ENCODE results near the gene DNM1L. TPM values are rescaled to one million over a fixed set of nuclear protein-coding genes. Genes with fewer than 3 reads are reported as not detected.
"Not testable (repeated sequence)": the region's sequence is repeated elsewhere in the genome, so short reads cannot be mapped to it uniquely, and the experiment has no call there.

DNM1L gene
- total RNA-seq, 1 donor from 2014 or later, result 40.9 TPM

DNA sequence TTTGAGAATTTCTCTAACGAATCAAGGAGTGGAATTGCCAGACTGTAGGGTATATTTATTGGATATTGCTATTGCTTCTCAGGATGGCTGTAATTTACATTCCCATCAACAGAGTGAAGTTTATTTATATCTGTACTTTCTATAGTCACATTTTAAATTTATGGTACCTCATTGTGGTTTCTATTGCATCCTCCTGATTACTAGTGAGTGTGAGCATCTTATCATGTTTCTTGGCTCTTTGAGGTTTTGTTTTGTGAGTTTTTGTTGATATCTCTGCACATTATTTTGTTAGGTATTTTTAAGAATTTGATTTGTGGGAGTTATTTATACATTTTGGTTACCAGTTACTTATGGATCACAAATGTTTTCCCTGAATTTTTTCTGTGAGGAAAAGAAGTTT lies 13.9 kb downstream of the DNM1L start:
- no peak for DNase-seq

GRCh38 chr12:32695787-32696186 lies 16.7 kb downstream of the DNM1L start:
- Histone ChIP-seq H3K27me3 (ENCODE audit: low read depth) (no peaks in the 10 kb centered on the region), H3K4me1 (no peaks in the 10 kb centered on the region), H3K36me3 (no peaks in the 10 kb centered on the region), H3K9me3 (no peaks in the 10 kb centered on the region), H3K27ac (no peak overlapping the region), H3K4me3 (no peak overlapping the region)
- intact Hi-C loops (cut with DNase I), result no loop called here
- no peak for ATAC-seq
- TF ChIP-seq, protein P1, sequence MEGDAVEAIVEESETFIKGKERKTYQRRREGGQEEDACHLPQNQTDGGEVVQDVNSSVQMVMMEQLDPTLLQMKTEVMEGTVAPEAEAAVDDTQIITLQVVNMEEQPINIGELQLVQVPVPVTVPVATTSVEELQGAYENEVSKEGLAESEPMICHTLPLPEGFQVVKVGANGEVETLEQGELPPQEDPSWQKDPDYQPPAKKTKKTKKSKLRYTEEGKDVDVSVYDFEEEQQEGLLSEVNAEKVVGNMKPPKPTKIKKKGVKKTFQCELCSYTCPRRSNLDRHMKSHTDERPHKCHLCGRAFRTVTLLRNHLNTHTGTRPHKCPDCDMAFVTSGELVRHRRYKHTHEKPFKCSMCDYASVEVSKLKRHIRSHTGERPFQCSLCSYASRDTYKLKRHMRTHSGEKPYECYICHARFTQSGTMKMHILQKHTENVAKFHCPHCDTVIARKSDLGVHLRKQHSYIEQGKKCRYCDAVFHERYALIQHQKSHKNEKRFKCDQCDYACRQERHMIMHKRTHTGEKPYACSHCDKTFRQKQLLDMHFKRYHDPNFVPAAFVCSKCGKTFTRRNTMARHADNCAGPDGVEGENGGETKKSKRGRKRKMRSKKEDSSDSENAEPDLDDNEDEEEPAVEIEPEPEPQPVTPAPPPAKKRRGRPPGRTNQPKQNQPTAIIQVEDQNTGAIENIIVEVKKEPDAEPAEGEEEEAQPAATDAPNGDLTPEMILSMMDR (IDR thresholded peaks at IDR 0.05), result no peak
- no peak for DNase-seq

More for the DNA sequence above, 13.9 kb downstream of the DNM1L start:
- intact Hi-C loops (cut with DNase I), result no loop called here
- Histone ChIP-seq H3K27ac (no peak overlapping the region), H3K27me3 (ENCODE audit: low read depth) (no peaks in the 10 kb centered on the region), H3K36me3 (no peaks in the 10 kb centered on the region), H3K4me3 (no peak overlapping the region), H3K4me1 (no peaks in the 10 kb centered on the region), H3K9me3 (no peaks in the 10 kb centered on the region)
- ATAC-seq, result no peak
- TF ChIP-seq, protein P1 (IDR thresholded peaks at IDR 0.05), result no peak

- TF ChIP-seq, protein P1 (IDR thresholded peaks at IDR 0.05), result no peak
- no peaks in the 10 kb centered on the region for H3K9me3 ChIP-seq
- no peak for ATAC-seq
- intact Hi-C loops (cut with DNase I), result no loop called here
- no peak for DNase-seq
- no peak overlapping the region for H3K4me3 ChIP-seq
- H3K27me3 ChIP-seq (ENCODE audit: low read depth), result no peaks in the 10 kb centered on the region
- H3K4me1 ChIP-seq, result no peaks in the 10 kb centered on the region
- H3K36me3 ChIP-seq, result peaks cover 3% of the 10 kb centered on the region
- no peak overlapping the region for H3K27ac ChIP-seq
Measured at GRCh38 chr12:32697445-32697844, 18.3 kb downstream of the DNM1L start.

DNA sequence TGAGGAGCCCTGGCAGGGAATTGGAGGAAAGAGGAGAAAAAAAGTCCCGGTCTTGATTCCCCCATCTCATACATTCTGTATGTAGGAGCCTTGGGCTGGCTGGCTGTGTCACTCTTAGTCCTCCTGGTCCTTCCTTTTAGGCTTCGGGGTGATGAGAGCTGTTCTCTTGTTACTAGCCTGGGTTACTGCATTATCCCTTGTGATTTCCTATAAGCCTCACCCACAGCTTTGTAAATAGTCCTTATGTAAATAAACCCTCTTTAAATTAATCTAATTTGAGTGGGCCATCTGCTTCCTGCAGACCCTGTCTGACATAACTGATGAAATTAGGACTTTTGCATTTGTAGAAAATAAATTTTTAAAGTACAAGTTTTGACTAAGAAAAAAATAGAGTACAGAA lies 19.2 kb downstream of the DNM1L start:
- TF ChIP-seq, protein P1 (IDR thresholded peaks at IDR 0.05), result no peak
- H3K36me3 ChIP-seq, result peaks cover 3% of the 10 kb centered on the region
- H3K27me3 ChIP-seq (ENCODE audit: low read depth), result no peaks in the 10 kb centered on the region
- DNase-seq, result no peak
- no peaks in the 10 kb centered on the region for H3K9me3 ChIP-seq
- H3K4me3 ChIP-seq, result no peak overlapping the region
- no peak overlapping the region for H3K27ac ChIP-seq
- no peak for ATAC-seq
- no peaks in the 10 kb centered on the region for H3K4me1 ChIP-seq
- intact Hi-C loops (cut with DNase I), result no loop called here

DNA sequence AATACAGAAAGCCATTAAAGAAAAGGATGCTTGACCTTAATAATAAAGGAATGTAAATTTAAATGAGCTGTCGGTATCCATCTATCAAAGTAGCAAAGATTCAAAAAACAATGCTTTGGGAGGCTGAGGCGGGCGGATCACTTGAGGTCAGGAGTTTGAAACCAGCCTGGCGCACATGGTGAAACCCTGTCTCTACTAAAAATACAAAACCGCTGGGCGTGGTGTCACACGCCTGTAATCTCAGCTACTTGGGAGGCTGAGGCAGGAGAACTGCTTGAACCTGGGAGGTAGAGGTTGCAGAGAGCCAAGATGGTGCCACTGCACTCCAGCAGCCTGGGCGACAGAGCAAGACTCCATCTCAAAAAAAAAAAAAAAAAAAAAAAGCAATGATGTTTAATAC lies 20.3 kb downstream of the DNM1L start:
- DNase-seq; H3K27ac ChIP-seq; ATAC-seq; H3K9me3 ChIP-seq; intact Hi-C loops (cut with DNase I); H3K4me1 ChIP-seq; H3K27me3 ChIP-seq (ENCODE audit: low read depth); H3K4me3 ChIP-seq; H3K36me3 ChIP-seq: not testable (repeated sequence)

- TF ChIP-seq, protein P1 (IDR thresholded peaks at IDR 0.05), result no peak
- intact Hi-C loops (cut with DNase I), result no loop called here
- no peak for DNase-seq
- H3K27me3 ChIP-seq (ENCODE audit: low read depth), result no peaks in the 10 kb centered on the region
- H3K4me1 ChIP-seq, result no peaks in the 10 kb centered on the region
- H3K9me3 ChIP-seq, result no peaks in the 10 kb centered on the region
- peaks cover 14% of the 10 kb centered on the region for H3K36me3 ChIP-seq
- no peak overlapping the region for H3K4me3 ChIP-seq
- no peak overlapping the region for H3K27ac ChIP-seq
- ATAC-seq, result no peak
Measured at GRCh38 chr12:32702473-32702872, 23.4 kb downstream of the DNM1L start.
